Suppressor macrophage (primary cell): ENCODE data around the gene SDF4.

Experiments
- DNase-seq, 4 experiments: peaks; one replicate each; pipeline ENCODE4 v3.0.0-alpha.2; 2020 to 2022

Gene SDF4

GRCh38 chr1:1241588-1242219, 9.9 kb upstream of the SDF4 start:
- DNase-seq, result no peak

- DNase-seq, result no peak
Observed at GRCh38 chr1:1240822-1241587, 9.2 kb upstream of the SDF4 start.

GRCh38 chr1:1240348-1240732, 8.5 kb upstream of the SDF4 start:
- DNase-seq, result no peak

GRCh38 chr1:1239614-1240347, 8.0 kb upstream of the SDF4 start:
- DNase-seq, result no peak

GRCh38 chr1:1239227-1239613, 7.4 kb upstream of the SDF4 start:
- DNase-seq, result no peak

- DNase-seq, result no peak
Observed at GRCh38 chr1:1238702-1239178, 6.9 kb upstream of the SDF4 start.

GRCh38 chr1:1237874-1238701, 6.3 kb upstream of the SDF4 start:
- DNase-seq, result no peak

GRCh38 chr1:1236945-1237873, 5.4 kb upstream of the SDF4 start:
- DNase-seq, result no peak

- DNase-seq, result no peak
Observed at GRCh38 chr1:1236176-1236763, 4.5 kb upstream of the SDF4 start.

GRCh38 chr1:1235016-1235744, 3.4 kb upstream of the SDF4 start:
- DNase-seq, result no peak

GRCh38 chr1:1234180-1234808, 2.5 kb upstream of the SDF4 start:
- no peak for DNase-seq

GRCh38 chr1:1233567-1233892, 1.7 kb upstream of the SDF4 start:
- no peak for DNase-seq

GRCh38 chr1:1232796-1233566, 1.2 kb upstream of the SDF4 start:
- no peak for DNase-seq

- DNase-seq, result peak in 2 of 4 experiments; percentile 79 to 86
Observed at GRCh38 chr1:1232208-1232795, 501 bp upstream of the SDF4 start, which contains the start of gene B3GALT6. B3GALT6 (plus strand) TSS chr1:1232237; CDS start chr1:1232279, 42 bp downstream.

- DNase-seq, result peak; percentile 28 to 59 (median 48)
Observed at GRCh38 chr1:1230656-1231399, 973 bp downstream of the SDF4 start.

GRCh38 chr1:1229770-1230169, 2.0 kb downstream of the SDF4 start:
- DNase-seq, result no peak

GRCh38 chr1:1228596-1229321, 3.0 kb downstream of the SDF4 start:
- DNase-seq, result no peak
